IPS DF 19.7 (cell line): ENCODE measurements around the gene SLC28A3.
"Not testable (repeated sequence)": the region's sequence is repeated elsewhere in the genome, so short reads cannot be mapped to it uniquely, and the experiment has no call there.

Source experiments
- DNase-seq: peaks from one replicate; pipeline ENCODE4 v3.0.0-alpha.2; 2013; ENCODE audit warnings: low read depth, low spot score

The SLC28A3 gene, protein sequence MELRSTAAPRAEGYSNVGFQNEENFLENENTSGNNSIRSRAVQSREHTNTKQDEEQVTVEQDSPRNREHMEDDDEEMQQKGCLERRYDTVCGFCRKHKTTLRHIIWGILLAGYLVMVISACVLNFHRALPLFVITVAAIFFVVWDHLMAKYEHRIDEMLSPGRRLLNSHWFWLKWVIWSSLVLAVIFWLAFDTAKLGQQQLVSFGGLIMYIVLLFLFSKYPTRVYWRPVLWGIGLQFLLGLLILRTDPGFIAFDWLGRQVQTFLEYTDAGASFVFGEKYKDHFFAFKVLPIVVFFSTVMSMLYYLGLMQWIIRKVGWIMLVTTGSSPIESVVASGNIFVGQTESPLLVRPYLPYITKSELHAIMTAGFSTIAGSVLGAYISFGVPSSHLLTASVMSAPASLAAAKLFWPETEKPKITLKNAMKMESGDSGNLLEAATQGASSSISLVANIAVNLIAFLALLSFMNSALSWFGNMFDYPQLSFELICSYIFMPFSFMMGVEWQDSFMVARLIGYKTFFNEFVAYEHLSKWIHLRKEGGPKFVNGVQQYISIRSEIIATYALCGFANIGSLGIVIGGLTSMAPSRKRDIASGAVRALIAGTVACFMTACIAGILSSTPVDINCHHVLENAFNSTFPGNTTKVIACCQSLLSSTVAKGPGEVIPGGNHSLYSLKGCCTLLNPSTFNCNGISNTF

DNA sequence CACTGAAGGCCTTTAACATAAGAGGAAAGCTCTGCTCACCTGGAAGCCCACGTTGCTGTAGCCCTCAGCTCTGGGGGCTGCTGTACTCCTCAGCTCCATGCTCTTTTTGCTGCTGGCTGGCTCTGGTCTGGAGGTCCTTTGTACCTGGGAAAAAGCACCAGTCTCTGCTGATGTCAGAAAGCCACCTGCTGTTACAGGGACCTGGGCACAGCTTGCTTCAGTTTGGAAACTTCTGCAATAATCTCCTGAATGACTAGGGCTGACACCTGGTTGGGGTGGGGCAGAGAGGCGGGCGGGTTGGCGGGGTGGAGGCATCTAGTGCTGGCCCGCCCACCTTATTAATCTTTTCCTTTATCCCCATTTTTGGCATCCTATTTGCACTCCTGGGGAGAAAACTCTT, at the start of gene SLC28A3:
Gene SLC28A3, minus strand, starts transcription at position 224 of the 400 bp plus-strand sequence. Its CDS starts 125 bp downstream, at position 99.
- no peak for DNase-seq

DNA sequence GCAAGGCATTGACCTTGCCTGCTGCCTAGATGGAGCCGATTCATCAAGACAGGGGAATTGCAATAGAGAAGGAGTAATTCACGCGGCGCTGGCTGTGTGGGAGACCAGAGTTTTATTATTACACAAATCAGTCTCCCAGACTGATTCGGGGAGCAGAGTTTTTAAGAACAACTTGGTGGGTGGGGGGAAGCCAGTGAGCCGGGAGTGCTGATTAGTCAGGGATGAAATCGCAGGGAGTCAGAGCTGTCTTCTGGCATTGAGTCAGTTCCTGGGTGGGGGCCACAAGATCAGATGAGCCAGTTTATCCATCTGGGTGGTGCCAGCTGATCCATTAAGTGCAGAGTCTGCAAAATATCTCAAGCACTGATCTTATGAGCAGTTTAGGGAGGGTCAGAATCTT, 49.7 kb upstream of the SLC28A3 start:
- not testable (repeated sequence) for DNase-seq

DNA sequence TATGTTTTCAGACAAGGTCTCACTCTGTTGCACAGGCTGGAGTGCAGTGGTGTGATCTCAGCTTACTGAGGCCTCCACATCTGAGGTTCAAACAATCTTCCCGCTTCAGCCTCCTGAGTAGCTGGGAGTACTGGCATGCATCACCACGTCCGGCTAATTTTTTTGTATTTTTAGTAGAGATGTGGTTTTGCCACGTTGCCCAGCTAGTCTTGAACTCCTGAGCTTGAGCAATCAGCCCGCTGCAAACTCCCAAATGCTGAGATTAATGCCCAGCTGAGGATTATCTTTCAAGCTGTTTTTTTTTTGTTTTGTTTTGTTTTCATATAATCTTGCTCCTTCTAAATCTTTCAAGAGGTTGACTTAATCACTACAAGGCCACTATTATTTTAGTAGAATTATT, 47.3 kb upstream of the SLC28A3 start:
- DNase-seq, result no peak

DNA sequence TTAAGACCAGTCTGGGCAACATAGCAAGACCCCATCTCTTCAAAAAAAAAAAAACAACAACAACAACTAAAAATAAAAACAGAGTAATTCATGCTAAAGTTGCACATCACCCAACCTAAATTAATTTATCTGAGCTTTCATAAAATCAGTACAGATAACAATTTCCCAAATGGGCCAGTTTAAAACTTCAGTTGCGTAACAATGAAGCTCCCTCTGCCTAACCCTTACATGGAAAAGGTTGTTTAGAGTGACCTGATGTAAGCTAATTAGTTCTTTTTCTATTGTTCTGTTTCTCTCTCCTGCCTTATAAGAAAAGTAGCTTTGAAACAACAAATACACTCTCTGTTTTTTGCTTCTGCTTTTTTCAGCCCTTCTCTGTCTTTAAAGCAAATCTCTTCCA, 46.2 kb upstream of the SLC28A3 start:
- no peak for DNase-seq

DNA sequence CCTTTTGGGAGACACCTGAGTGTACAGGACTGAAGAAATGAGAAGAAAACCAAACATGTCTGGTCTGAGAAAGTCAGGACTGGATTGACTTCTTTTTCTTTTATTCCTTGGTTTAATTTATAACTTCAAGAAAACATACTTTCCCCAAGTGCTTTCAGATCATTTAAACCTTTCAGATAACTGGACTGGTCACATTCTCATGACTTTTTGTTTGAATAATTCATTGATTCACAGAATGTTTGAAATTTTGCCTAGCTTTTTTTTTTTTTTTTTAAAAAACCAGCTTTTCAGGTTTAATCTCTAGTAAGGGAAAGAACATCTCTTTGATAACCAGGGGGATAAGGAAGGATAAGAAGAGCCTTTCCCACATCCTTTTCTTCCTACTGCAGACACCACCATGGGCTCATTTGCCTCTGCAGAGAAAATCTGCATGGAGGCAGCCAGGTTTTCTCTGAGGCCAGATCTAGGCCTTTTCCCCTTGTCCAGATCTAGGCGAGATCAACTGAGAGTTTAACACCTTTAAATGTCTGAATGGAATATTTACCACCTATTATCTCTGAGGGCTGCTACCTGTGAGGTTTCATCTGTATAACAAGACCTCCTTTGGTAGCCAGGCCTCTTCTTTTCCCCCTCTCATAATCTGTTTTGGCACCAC, 45.0 kb upstream of the SLC28A3 start:
- no peak for DNase-seq

DNA sequence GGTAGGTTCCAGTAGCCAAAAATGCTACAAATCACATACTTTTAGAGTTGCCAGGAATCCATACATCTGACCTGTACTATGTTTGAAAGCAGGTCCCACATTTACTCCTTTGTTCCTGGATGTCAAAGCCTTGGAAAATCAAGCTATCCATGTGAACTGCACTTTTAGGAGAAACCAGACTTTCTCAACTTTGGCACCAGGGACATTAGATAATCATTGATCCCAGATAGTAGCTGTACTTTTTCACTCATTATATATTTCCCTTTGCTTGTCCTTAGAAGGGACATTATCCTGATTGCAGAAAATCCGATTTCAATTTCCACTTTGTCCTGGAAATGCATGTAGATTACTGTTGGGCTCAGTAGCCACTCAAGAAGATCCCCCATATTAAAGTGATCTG, 44.1 kb upstream of the SLC28A3 start:
- no peak for DNase-seq

DNA sequence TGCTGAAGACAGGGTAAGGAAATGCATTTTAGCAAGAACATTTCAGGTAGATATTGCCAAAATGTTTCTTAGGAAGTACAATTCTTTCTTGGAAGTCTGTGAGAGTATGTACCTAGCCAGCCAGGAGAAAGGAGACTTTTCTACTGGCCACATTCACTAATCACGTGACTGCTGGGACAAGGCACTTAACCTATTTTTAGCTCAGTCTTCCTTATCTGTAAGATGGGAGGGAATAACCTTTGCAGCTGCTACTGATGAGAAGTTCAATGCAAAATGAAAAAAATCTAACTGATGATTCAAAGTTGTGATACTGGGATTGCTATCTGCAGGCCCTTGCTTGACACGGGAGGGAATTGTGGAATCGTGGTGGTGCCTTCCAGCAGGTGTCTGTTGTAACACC, 42.6 kb upstream of the SLC28A3 start:
- no peak for DNase-seq

DNA sequence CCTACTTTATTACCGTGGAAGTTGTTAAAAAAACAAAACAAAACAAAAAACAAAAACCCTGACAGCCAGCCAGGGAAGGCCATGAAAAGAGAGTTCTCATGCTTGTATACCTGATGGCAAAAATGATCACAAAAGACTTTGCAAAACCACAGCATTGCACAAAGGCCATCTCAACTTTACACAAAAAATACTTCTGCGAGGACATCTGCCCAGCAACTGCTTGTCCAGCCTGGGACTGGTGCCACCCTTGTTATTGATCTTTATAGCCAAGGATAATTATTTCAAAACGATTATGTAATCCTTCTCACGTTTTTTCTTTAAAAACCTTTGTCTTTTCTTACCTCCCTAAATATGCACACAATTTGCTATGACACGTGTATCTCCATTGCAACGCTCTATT, 42.2 kb upstream of the SLC28A3 start:
- no peak for DNase-seq

DNA sequence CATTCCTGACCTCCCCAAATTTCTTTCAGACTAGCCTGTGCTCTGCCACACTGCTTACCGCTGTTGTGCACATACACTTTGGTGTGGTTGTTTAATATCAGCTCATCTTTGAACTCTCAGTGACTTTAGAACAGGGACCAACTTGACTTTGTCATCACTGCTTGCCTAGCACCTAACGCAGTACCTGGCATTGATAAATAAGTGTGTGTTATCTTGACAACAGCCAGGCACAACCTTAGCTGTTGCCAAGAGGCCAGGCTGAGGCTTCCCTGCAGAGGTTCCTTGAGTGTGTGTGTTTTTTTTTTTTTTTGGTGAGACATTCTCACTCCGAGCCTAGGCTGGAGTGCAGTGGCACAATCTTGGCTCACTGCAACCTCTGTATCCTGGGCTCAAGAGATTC, 41.0 kb upstream of the SLC28A3 start:
- DNase-seq, result no peak

DNA sequence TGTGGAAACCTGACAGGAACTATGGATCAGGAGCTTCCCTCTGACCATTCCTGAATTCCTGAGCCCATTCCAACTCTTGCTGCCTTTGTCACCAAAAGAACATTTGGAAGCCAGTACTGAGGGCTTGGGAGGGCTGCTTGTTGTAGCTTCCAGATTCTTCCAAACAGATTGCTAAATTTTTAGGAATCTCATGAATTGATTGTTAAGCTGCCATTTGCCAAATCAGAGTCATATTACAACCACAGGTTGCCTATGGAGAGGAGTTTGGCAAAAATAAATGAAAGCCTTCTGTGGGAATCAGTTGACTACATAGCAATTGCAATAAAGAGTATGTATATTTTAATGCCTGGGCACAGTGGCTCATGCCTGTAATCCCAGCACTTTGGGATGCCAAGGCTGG, 39.2 kb upstream of the SLC28A3 start:
- DNase-seq, result no peak

DNA sequence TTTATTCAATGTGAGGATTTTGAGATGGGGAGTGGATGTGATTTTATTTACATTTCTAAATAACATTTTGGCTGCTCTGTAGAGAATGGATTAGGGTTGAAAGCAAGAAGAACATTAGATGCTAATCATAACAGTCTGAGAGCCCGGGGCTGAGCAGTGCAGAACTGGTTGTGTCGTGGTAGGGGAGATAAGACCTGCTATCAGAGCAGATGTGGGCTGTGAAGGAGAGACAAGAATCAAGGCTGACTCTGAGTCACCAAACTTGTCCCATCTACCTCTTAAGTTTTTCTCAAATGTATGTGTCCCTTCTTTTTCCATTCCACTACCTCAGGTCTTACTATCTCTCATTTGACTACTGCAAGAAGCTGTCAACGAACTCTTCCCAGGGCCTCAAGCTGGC, 35.4 kb upstream of the SLC28A3 start:
- no peak for DNase-seq

DNA sequence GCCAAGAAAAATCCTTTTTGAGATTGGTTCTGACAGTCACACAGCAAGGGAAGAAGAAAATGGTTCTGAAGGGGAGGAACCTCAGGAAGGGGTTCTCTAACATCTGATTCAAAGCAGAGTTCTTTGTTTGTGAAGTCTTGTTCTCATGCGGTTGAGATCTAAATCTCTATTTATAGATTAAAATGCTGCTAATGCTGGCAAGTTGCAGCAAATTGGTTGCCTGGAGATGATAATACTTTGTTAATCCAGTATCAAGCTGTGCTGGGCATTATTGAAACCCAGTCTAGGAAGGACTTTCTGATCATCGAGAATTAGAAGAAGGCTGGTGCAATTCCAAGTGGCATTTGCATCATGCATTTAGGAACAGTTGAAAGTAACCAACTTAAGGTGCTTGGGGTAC, 34.0 kb upstream of the SLC28A3 start:
- no peak for DNase-seq

DNA sequence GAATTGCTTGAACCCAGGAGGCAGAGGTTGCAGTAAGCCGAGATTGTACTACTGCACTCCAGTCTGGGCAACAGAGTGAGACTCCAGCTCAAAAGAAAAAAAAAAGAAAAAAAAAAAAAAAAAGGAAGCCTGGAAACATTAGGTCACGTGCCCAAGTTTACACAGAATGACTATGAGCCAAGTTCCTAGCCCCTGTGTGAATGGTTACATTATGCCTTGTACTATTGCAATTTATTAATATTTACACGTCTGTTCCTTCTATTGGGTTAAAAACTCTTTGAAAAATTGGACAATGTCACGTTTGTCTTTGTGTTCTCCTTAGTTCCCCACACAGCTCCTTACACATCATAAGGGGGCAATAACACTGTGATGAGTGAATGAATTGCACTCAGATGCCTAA, 33.5 kb upstream of the SLC28A3 start:
- no peak for DNase-seq

DNA sequence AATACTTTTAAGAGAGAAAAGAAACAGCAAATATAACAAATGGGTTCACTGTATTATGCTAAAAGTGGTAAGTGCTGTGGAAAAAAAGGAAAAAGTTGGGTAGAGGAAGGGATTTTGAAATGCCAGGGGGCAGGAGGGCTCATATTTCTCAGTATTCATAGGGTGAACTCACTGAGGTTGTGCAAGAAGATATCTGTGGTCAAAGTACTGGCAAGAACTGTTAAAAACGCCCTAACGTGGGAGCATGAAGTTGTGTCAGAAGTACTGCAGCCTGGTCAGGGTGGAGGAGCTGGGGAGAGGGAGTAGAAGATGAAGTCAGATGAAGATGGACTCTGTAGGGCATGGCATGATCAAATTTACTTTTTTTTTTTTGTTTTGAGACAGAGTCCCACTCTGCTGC, 31.2 kb upstream of the SLC28A3 start:
- DNase-seq, result no peak

DNA sequence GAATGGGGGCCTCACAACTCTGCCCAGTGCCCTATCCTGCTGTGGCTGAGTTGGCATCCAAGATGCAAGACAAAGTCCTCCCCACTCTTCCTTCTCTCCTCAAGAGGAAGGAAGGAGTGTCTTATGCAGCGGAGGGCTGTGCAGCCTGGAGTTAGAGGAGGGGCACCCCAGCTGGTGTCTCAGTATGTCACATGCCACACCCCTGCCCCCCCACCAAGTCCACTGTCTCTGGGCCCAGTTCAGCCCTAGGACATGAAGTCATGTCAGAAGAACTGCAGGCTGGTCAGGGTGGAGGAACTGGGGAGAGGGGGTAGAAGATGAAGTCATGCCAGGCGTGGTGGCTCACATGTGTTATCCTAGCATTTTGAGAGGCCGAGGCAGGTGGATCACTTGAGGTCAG, 28.0 kb upstream of the SLC28A3 start:
- DNase-seq, result no peak

DNA sequence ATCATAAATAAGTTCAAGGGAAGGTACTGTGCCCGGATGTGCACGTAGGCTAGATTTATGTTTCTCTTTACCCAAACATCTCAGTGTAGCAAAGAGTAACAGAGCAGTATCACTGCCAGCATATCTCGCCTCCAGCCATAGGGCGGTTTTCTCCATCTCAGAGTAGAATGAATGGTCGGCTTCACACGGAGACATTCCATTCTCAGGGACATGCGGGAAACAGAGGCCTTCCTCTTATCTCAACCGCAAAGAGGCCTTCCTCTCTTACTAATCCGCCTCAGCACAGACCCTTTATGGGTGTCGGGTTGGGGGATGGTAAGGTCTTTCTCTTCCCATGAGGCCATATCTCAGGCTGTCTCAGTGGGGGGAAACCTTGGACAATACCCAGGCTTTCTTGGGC, 27.2 kb upstream of the SLC28A3 start:
- not testable (repeated sequence) for DNase-seq

DNA sequence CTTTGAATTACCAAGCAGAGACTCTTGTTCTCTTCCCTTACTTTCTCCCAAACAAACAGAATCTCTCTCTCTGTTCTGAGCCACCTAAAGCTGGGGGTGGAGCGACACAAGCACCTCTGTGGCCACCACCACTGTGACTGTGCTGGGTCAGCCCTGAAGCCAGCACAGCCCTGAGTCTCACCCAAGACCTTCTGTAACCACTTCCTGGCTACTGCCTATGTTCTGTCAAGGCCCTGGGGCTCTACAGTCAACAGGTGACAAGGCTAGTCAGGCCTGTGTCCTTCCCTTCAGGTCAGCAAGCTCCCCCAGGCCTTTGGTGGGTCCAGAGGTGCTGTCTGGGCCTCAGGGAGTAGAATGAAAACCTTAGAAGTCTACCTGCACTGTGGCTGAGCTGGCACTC, 26.1 kb upstream of the SLC28A3 start:
- no peak for DNase-seq

DNA sequence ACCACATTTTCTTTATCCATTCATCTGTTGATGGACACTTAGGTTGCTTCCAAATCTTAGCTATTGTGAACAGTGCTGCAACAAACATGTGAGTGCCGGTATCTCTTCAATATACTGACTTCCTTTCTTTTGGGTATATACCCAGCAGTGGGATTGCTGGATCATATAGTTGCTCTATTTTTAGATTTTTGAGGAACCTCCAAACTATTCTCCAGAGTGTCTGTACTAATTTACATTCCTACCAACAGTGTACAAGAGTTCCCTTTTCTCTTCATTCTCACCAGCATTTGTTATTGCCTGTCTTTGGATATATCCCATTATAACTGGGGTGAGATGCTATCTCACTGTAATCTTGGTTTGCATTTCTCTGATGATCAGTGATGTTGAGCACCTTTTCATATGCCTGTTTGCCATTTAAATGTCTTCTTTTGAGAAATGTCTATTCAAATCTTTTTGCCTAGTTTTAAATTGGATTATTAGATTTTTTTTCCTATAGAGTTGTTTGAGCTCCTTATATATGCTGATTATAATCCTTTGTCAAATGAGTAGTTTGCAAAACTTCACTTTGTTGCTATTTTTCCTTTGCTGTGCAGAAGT, 24.4 kb upstream of the SLC28A3 start:
- not testable (repeated sequence) for DNase-seq

DNA sequence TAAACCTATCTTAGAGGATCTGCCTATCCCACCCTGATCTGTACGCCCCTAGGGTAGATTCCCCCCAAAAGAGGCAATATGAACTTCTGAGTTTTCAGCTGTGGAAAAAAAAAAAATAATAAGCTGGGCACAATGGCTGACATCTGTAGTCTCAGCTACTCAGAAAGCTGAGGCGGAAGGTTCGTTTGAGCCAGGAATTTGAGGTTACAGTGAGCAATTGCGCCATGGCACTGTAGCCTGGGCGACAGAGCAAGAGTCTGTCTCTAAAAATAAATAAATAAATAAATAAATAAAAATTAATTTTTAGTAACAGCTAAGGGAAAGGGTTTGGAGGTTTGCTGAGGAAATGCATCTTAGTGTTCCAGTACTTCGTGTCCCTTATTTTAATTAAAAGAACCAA, 21.1 kb upstream of the SLC28A3 start:
- DNase-seq, result no peak

DNA sequence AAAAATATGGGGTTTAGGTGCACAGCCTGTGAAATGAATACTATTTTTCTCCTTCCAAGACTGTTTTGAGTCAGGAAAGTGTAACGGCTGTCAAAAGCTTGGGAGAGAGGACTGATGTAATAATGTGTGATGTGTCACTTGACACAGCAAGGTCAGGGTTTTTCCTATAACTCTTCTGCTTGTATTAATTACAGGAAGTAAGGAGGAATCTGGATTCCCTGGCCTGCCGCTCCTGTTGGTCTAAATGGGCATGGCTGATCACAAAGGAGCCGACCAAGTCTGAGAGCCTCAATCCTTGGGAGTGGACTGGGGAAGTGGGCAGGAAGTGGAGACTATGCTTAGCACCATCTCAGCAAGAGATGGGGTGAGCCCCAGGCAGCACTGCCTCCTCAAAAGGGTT, 16.7 kb upstream of the SLC28A3 start:
- DNase-seq, result no peak

DNA sequence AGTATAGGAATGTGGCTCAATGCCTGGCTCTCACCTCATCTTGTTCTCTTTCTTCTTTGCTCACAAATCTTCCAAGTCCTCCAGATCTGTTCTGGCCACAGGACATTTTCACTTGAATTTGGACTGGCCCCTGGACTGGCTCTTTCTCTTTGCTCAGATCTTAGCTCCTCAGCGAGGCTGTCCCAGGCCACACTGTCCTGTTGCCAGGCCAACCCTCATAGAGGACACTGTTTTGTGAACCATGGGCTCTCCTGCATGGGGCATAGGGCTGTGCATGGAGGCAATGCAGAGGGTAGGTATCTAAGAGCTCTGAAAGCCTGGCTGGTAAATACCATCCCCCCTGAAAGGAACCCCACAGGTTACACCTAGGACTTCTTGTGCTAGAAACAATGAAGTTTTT, 13.5 kb upstream of the SLC28A3 start:
- DNase-seq, result no peak

DNA sequence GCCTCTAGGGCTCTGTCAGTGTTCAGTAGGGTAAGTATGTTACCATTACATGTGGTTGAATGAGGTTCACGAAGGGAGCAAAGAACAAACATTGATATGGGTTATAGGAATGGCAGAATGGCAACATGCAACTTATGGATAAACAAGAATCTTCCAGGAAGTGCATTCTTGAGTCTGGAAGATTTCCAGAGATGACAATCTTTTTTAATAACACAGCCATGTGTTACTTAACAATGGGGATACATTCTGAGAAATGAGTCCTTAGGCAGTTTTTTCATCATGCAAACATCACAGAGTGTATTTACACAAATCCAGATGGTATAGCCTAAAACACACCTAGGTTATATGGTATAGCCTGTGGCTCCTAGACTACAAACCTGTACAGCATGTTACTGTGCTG, 9.1 kb upstream of the SLC28A3 start:
- no peak for DNase-seq
